H9 (cell line): ENCODE data around the gene DDX39A. TPM values are rescaled to one million over a fixed set of nuclear protein-coding genes. Genes with fewer than 3 reads are reported as not detected.
A peak's percentile ranks its signal among the peaks of the same experiment; 100 is the strongest.
"Not testable (repeated sequence)": the region's sequence is repeated elsewhere in the genome, so short reads cannot be mapped to it uniquely, and the experiment has no call there.

Experiments used
- DNase-seq: peaks from one replicate; pipeline ENCODE4 v3.0.0-alpha.2; 2017
- H2AFZ ChIP-seq: one replicate; pipeline ENCODE4 v1.6.1; 2013; ENCODE audit warnings: mild to moderate bottlenecking, low read length, control low read depth, moderate library complexity
- H2AK5ac ChIP-seq: 2 replicates; pipeline ENCODE4 v1.6.1; 2013; ENCODE audit warnings: low read length, control low read depth, mixed read lengths; ENCODE audit not compliant: insufficient read length
- H2BK120ac ChIP-seq: one replicate; pipeline ENCODE4 v1.6.1; 2013; ENCODE audit warnings: low read depth, mild to moderate bottlenecking, low read length, control low read depth, inconsistent platforms; ENCODE audit not compliant: poor library complexity, severe bottlenecking
- H2BK12ac ChIP-seq: 2 replicates; pipeline ENCODE4 v1.6.1; 2013; ENCODE audit warnings: low read length, control low read depth, mixed read lengths, low read depth; ENCODE audit not compliant: insufficient read length
- H2BK15ac ChIP-seq: 2 replicates; pipeline ENCODE4 v1.6.1; 2013; ENCODE audit warnings: low read depth, low read length, control low read depth
- H2BK20ac ChIP-seq: one replicate; pipeline ENCODE4 v1.6.1; 2013; ENCODE audit warnings: low read depth, mild to moderate bottlenecking, low read length, control low read depth, inconsistent platforms; ENCODE audit not compliant: poor library complexity, severe bottlenecking
- H2BK5ac ChIP-seq: 2 replicates; pipeline ENCODE4 v1.6.1; 2013; ENCODE audit warnings: low read length, control low read depth, mixed read lengths; ENCODE audit not compliant: insufficient read length
- H3K14ac ChIP-seq: 2 replicates; pipeline ENCODE4 v1.6.1; 2013; ENCODE audit warnings: low read length, control low read depth; ENCODE audit not compliant: insufficient read depth
- H3K18ac ChIP-seq: 2 replicates; pipeline ENCODE4 v1.6.1; 2013; ENCODE audit warnings: low read depth, mild to moderate bottlenecking, mixed read lengths, low read length, control low read depth; ENCODE audit not compliant: insufficient read length
- H3K23ac ChIP-seq: 2 replicates; pipeline ENCODE4 v1.6.1; 2013; ENCODE audit warnings: low read length, control low read depth, mixed read lengths, low read depth; ENCODE audit not compliant: insufficient read length
- H3K23me2 ChIP-seq: 2 replicates; pipeline ENCODE4 v1.6.1; 2013; ENCODE audit warnings: low read depth, mild to moderate bottlenecking, mixed read lengths, low read length, control low read depth; ENCODE audit not compliant: insufficient read length, poor library complexity, severe bottlenecking
- H3K27ac ChIP-seq: 2 replicates; pipeline ENCODE4 v1.5.1; 2013; ENCODE audit warnings: low read length, control low read depth, mixed read lengths, low read depth; ENCODE audit not compliant: insufficient read length
- H3K27me3 ChIP-seq: 2 replicates; pipeline ENCODE4 v1.6.1; 2013; ENCODE audit warnings: low read length, control low read depth, inconsistent platforms; ENCODE audit not compliant: insufficient read depth
- H3K4ac ChIP-seq: 2 replicates; pipeline ENCODE4 v1.6.1; 2013; ENCODE audit warnings: low read depth, mild to moderate bottlenecking, control low read depth, inconsistent platforms, low read length, moderate library complexity
- H3K4me1 ChIP-seq: 2 replicates; pipeline ENCODE4 v1.6.1; 2013; ENCODE audit warnings: low read length, control low read depth, inconsistent platforms; ENCODE audit not compliant: insufficient read depth
- H3K4me2 ChIP-seq: 2 replicates; pipeline ENCODE4 v1.6.1; 2013; ENCODE audit warnings: low read length, control low read depth, mixed read lengths; ENCODE audit not compliant: insufficient read length, insufficient read depth
- H3K56ac ChIP-seq: 2 replicates; pipeline ENCODE4 v1.6.1; 2013; ENCODE audit warnings: low read depth, mild to moderate bottlenecking, mixed read lengths, low read length, control low read depth; ENCODE audit not compliant: insufficient read length
- H3K79me1 ChIP-seq: 2 replicates; pipeline ENCODE4 v1.6.1; 2013; ENCODE audit warnings: low read depth, mild to moderate bottlenecking, moderate library complexity, low read length, control low read depth, inconsistent platforms; ENCODE audit not compliant: insufficient read depth, poor library complexity, severe bottlenecking
- H3K79me2 ChIP-seq: 2 replicates; pipeline ENCODE4 v1.6.1; 2013; ENCODE audit warnings: low read length, control low read depth, inconsistent platforms; ENCODE audit not compliant: insufficient read depth
- H3K9ac ChIP-seq: 2 replicates; pipeline ENCODE4 v1.6.1; 2013; ENCODE audit warnings: low read length, control low read depth, mixed read lengths; ENCODE audit not compliant: insufficient read length; ENCODE audit errors: extremely low read depth
- H3K9me3 ChIP-seq: one replicate; pipeline ENCODE4 v1.6.1; 2013; ENCODE audit warnings: low read depth, low read length, inconsistent platforms; ENCODE audit not compliant: control insufficient read depth
- H3T11ph ChIP-seq: one replicate; pipeline ENCODE4 v1.6.1; 2013; ENCODE audit warnings: mild to moderate bottlenecking, low read length, control low read depth, inconsistent platforms
- H4K20me1 ChIP-seq: one replicate; pipeline ENCODE4 v1.6.1; 2013; ENCODE audit not compliant: control insufficient read depth, insufficient read length, insufficient read depth
- H4K5ac ChIP-seq: 2 replicates; pipeline ENCODE4 v1.6.1; 2013; ENCODE audit warnings: low read depth, mild to moderate bottlenecking, mixed read lengths, low read length, control low read depth; ENCODE audit not compliant: insufficient read length
- H4K8ac ChIP-seq: replicated peaks from 2 replicates; pipeline ENCODE4 v1.6.1; 2013; ENCODE audit warnings: low read length, control low read depth, mixed read lengths, low read depth; ENCODE audit not compliant: insufficient read length
- H4K91ac ChIP-seq: 2 replicates; pipeline ENCODE4 v1.6.1; 2013; ENCODE audit warnings: low read depth, mild to moderate bottlenecking, moderate library complexity, mixed read lengths, low read length, control low read depth; ENCODE audit not compliant: insufficient read length
- H3K27ac Mint-ChIP-seq, 3 experiments: 2 replicates in 2 of 3; 3 replicates in 1 of 3; pipeline ENCODE4 v1.8.0; 2020 to 2021; ENCODE audit warnings: mixed read lengths in 3 of 3, mild to moderate bottlenecking in 1 of 3, moderate library complexity in 1 of 3
- H3K27me3 Mint-ChIP-seq: 2 replicates; pipeline ENCODE4 v1.8.0; 2021; ENCODE audit warnings: low read depth, mild to moderate bottlenecking, moderate library complexity, mixed read lengths
- H3K36me3 Mint-ChIP-seq, 3 experiments: 2 replicates in 2 of 3; 3 replicates in 1 of 3; pipeline ENCODE4 v1.8.0; 2020 to 2021; ENCODE audit warnings: low read depth in 3 of 3, mixed read lengths in 3 of 3; ENCODE audit not compliant: insufficient read depth in 1 of 3
- H3K4me1 Mint-ChIP-seq, 2 experiments: 2 replicates each; pipeline ENCODE4 v1.8.0; 2020; ENCODE audit warnings: mixed read lengths in 2 of 2
- H3K4me3 Mint-ChIP-seq, 2 experiments: 2 replicates in 1 of 2; 3 replicates in 1 of 2; pipeline ENCODE4 v1.8.0; 2020 to 2021; ENCODE audit warnings: mild to moderate bottlenecking in 2 of 2, mixed read lengths in 2 of 2, moderate library complexity in 1 of 2
- H3K9me3 Mint-ChIP-seq, 2 experiments: 2 replicates in 1 of 2; 3 replicates in 1 of 2; pipeline ENCODE4 v1.8.0; 2020; ENCODE audit warnings: mild to moderate bottlenecking in 2 of 2, mixed read lengths in 2 of 2, moderate library complexity in 1 of 2
- WGBS: extraction: QIAGEN DNeasy Blood & Tissue Kit; methylation state at CpG from one replicate; pipeline ENCODE4 v1.1.7; 2013; ENCODE audit warnings: missing lambda C conversion rate, low lambda C conversion rate, mixed read lengths; ENCODE audit not compliant: insufficient read length; ENCODE audit errors: extremely low coverage; 5-methylcytosine and 5-hydroxymethylcytosine counted together
- total RNA-seq: library from RNA; stranded (reverse); gene quantifications from 2 replicates; pipeline ENCODE4 v1.2.1, GENCODE V29; 2021
- TF ChIP-seq, protein P1 (sequence below): fragments of 200-600 bp; sonication (generic); conservative IDR thresholded peaks from 3 replicates; pipeline ENCODE4 v1.8.0; 2021; ENCODE audit warnings: antibody characterized with exemption, mild to moderate bottlenecking

DDX39A gene
- total RNA-seq, 1 experiment from 2014 or later = 137 TPM

DNA sequence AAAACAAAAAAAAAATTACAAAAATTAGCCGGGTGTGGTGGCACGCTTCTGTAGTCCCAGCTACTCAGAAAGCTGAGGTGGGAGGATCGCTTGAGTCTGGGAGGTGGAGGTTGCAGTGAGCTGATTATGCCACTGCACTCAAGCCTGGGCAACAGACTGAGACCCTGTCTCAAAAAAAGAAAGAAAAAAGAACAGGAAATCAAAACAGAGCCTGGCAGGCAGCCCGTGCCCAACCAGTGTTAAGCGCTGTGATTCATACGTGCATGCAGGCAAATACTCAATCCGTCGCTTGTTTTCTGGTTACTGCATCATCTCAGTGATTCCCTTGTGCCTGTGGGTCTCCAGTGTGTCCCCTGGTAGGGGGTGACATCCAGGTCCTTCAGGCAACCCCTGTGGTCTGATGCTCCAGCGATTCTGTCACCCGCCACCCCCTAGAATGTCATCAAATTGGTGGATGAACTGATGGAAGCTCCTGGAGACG, 18.1 kb downstream of the DDX39A start:
- no peak overlapping the region for H3K9ac ChIP-seq
- H4K8ac ChIP-seq = no peak overlapping the region
- no peak overlapping the region for H3K4me3 Mint-ChIP-seq
- H3K36me3 Mint-ChIP-seq = peaks cover 0 to 2% (median 0%) of the 10 kb centered on the region in 3 experiments; a peak in 2 of 7 replicates
- TF ChIP-seq, protein P1, sequence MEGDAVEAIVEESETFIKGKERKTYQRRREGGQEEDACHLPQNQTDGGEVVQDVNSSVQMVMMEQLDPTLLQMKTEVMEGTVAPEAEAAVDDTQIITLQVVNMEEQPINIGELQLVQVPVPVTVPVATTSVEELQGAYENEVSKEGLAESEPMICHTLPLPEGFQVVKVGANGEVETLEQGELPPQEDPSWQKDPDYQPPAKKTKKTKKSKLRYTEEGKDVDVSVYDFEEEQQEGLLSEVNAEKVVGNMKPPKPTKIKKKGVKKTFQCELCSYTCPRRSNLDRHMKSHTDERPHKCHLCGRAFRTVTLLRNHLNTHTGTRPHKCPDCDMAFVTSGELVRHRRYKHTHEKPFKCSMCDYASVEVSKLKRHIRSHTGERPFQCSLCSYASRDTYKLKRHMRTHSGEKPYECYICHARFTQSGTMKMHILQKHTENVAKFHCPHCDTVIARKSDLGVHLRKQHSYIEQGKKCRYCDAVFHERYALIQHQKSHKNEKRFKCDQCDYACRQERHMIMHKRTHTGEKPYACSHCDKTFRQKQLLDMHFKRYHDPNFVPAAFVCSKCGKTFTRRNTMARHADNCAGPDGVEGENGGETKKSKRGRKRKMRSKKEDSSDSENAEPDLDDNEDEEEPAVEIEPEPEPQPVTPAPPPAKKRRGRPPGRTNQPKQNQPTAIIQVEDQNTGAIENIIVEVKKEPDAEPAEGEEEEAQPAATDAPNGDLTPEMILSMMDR = no peak
- peaks cover 5% of the 10 kb centered on the region for H3K27me3 Mint-ChIP-seq
- H4K5ac ChIP-seq = no peak overlapping the region
- H3K23me2 ChIP-seq = no peaks in the 10 kb centered on the region
- H4K20me1 ChIP-seq = no peaks in the 10 kb centered on the region
- no peak overlapping the region for H2BK120ac ChIP-seq
- no peak overlapping the region for H2BK12ac ChIP-seq
- H2AK5ac ChIP-seq = no peak overlapping the region
- no peak overlapping the region for H3K14ac ChIP-seq
- H2BK20ac ChIP-seq = no peak overlapping the region
- no peaks in the 10 kb centered on the region for H3K27me3 ChIP-seq
- no peak overlapping the region for H2BK5ac ChIP-seq
- no peak overlapping the region for H3K18ac ChIP-seq
- no peak overlapping the region for H3K23ac ChIP-seq
- no peak overlapping the region for H2AFZ ChIP-seq
- H3T11ph ChIP-seq = no peak overlapping the region
- no peaks in the 10 kb centered on the region for H3K79me2 ChIP-seq
- H2BK15ac ChIP-seq = no peak overlapping the region
- no peak overlapping the region for H3K27ac ChIP-seq
- no peaks in the 10 kb centered on the region for H3K79me1 ChIP-seq
- H3K9me3 ChIP-seq = no peaks in the 10 kb centered on the region
- no peak overlapping the region for H4K91ac ChIP-seq
- no peak for DNase-seq
- no peaks in the 10 kb centered on the region for H3K9me3 Mint-ChIP-seq
- no peaks in the 10 kb centered on the region for H3K4me1 ChIP-seq
- peaks cover 4 to 7% of the 10 kb centered on the region in 2 experiments for H3K4me1 Mint-ChIP-seq
- no peak overlapping the region for H3K27ac Mint-ChIP-seq
- WGBS = no CpG with 5 or more reads among the region's 11 CpGs
- H3K4me2 ChIP-seq = no peak overlapping the region
- no peak overlapping the region for H3K56ac ChIP-seq
- no peak overlapping the region for H3K4ac ChIP-seq

DNA sequence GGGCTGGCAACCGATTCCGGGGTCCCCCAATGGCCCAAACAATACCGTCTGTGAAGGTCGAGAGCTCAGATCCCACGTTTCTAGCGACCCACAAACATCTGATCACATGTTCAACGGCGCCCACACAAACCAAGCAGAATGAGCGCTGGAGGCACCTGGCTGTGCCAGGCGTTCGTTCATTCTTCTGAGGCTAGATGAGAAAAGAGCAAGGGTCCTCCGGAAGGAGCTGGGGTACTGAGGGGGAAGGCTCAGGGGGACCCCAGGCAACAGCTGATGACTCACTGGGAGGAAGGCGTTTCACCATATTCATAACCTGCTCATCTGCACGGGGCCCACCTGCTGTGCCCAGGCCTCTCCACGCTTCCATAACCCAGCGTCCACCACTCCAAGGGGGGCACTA, 22.0 kb downstream of the DDX39A start:
- not testable (repeated sequence) for H3K23me2 ChIP-seq, H4K91ac ChIP-seq, H2BK15ac ChIP-seq, H4K5ac ChIP-seq, H2BK5ac ChIP-seq, H3K27me3 ChIP-seq, H2AK5ac ChIP-seq, H3K4me1 ChIP-seq, H3T11ph ChIP-seq, H3K4me2 ChIP-seq, H2BK20ac ChIP-seq, H3K79me2 ChIP-seq, H3K9ac ChIP-seq, H3K4ac ChIP-seq, H3K9me3 ChIP-seq, H3K27me3 Mint-ChIP-seq, H2BK120ac ChIP-seq, H4K8ac ChIP-seq, H3K36me3 Mint-ChIP-seq, H4K20me1 ChIP-seq, H3K56ac ChIP-seq, H3K9me3 Mint-ChIP-seq, H3K79me1 ChIP-seq, H2AFZ ChIP-seq, H3K27ac ChIP-seq, H2BK12ac ChIP-seq, H3K4me3 Mint-ChIP-seq, H3K14ac ChIP-seq, H3K23ac ChIP-seq, H3K18ac ChIP-seq, DNase-seq
- WGBS = no CpG with 5 or more reads among the region's 16 CpGs
- Mint-ChIP-seq H3K27ac (peak overlapping the region in 1 of 3 experiments; percentile 10; a peak in 1 of 7 replicates), H3K4me1 (peaks cover 7 to 10% of the 10 kb centered on the region in 2 experiments)
